Transverse colon (tissue), 4 donors: ENCODE data around the gene CHCHD3. TPM values are rescaled to one million over a fixed set of nuclear protein-coding genes. Genes with fewer than 3 reads are reported as not detected.

Source experiments
- DNase-seq: peaks from one replicate; pipeline ENCODE4 v3.0.0-alpha.2; 2019
- H3K27ac ChIP-seq, 4 donors: fragments of 200-600 bp; sonication (generic); 2 replicates each; pipeline ENCODE4 v1.5.1; 2016 to 2018; ENCODE audit warnings: inconsistent platforms in 4 of 4
- H3K27me3 ChIP-seq: fragments of 200-600 bp; sonication (generic); 2 replicates; pipeline ENCODE4 v1.5.1; 2017; ENCODE audit warnings: inconsistent platforms
- H3K36me3 ChIP-seq, 4 donors: fragments of 200-600 bp; sonication (generic); 2 replicates each; pipeline ENCODE4 v1.5.1; 2017 to 2019; ENCODE audit warnings: inconsistent platforms in 4 of 4
- H3K4me1 ChIP-seq, 4 donors: fragments of 200-600 bp; sonication (generic); 2 replicates each; pipeline ENCODE4 v1.5.1; 2017 to 2020; ENCODE audit warnings: inconsistent platforms in 4 of 4
- H3K4me3 ChIP-seq, 4 donors: fragments of 200-600 bp; sonication (generic); 1 replicate in 1 of 4; 2 replicates in 3 of 4; pipeline versions ENCODE4 v1.5.1 to v1.6.1; 2017 to 2019; ENCODE audit warnings: inconsistent platforms in 4 of 4
- H3K9me3 ChIP-seq, 2 donors: fragments of 200-600 bp; sonication (generic); 2 replicates each; pipeline ENCODE4 v1.5.1; 2017 to 2019; ENCODE audit warnings: inconsistent platforms in 2 of 2
- CTCF ChIP-seq, 5 experiments: fragments of 200-600 bp in 3 of 5; fragments of 450-650 bp in 2 of 5; sonication (generic) in 3 of 5; IDR thresholded peaks; 1 replicate in 2 of 5; 2 replicates in 3 of 5; pipeline ENCODE4 v1.5.1; 2016 to 2017; ENCODE audit warnings: antibody characterized with exemption in 5 of 5, inconsistent platforms in 3 of 5, mild to moderate bottlenecking in 2 of 5, moderate library complexity in 1 of 5
- EP300 ChIP-seq: sonication (generic); formaldehyde crosslinking; IDR thresholded peaks from one replicate; pipeline ENCODE4 v1.6.1; 2017; ENCODE audit warnings: antibody characterized with exemption, low read depth
- POLR2A ChIP-seq: fragments of 450-650 bp; IDR thresholded peaks from one replicate; pipeline ENCODE4 v1.6.1; 2016; ENCODE audit warnings: antibody characterized with exemption, mild to moderate bottlenecking, moderate library complexity
- POLR2AphosphoS5 ChIP-seq, 3 donors: sonication (generic); formaldehyde crosslinking; IDR thresholded peaks; one replicate each; pipeline ENCODE4 v1.6.1; 2016; ENCODE audit warnings: antibody characterized with exemption in 3 of 3
- WGBS, 2 donors: methylation state at CpG; one replicate each; pipeline ENCODE4 v1.1.5; 2018; ENCODE audit warnings: low coverage in 1 of 2; 5-methylcytosine and 5-hydroxymethylcytosine counted together
- in situ Hi-C, 4 donors: fragments of 200-750 bp; cut with MboI; loops; one replicate each; pipeline versions ENCODE4 v1.15.0 to v1.15.1; 2017; ENCODE audit warnings: low sequenced_read_pairs in 3 of 4, low pct_ligation_motif_present in 1 of 4, low pct_unique_long_range_greater_than_20kb in 1 of 4
- intact Hi-C: fragments of 100-400 bp; cut with DNase I; formaldehyde crosslinking; loops from one replicate; pipeline ENCODE4 v1.15.1; 2023; ENCODE audit warnings: low total_unique reads
- total RNA-seq, 4 donors: library from RNA; depleted of rRNA; stranded (reverse); fragments of >200 nt; gene quantifications; one replicate each; pipeline ENCODE4 v1.1.0, GENCODE V29; 2016

CHCHD3 gene
- total RNA-seq, 4 donors from 2014 or later: 49.4 to 78.1 (median 52.9) TPM

GRCh38 chr7:133047321-133047720, 34.6 kb downstream of the CHCHD3 start:
- Histone ChIP-seq H3K36me3 (no peaks in the 10 kb centered on the region), H3K9me3 (no peaks in the 10 kb centered on the region), H3K27ac (no peak overlapping the region), H3K27me3 (no peaks in the 10 kb centered on the region), H3K4me1 (peaks cover 3 to 20% (median 9%) of the 10 kb centered on the region in 4 donors), H3K4me3 (no peak overlapping the region)
- 74 to 81% methylated on average over 2 of the region's 2 CpGs for WGBS, 2 donors
- TF ChIP-seq POLR2A: no peak
- no peak for TF ChIP-seq CTCF (IDR thresholded peaks at IDR 0.05)
- no peak for TF ChIP-seq EP300
- TF ChIP-seq POLR2AphosphoS5 (IDR thresholded peaks at IDR 0.05): no peak
- intact Hi-C loops (no loop called here), in situ Hi-C loops (no loop called here)
- no peak for DNase-seq

GRCh38 chr7:133044722-133045473, 37.0 kb downstream of the CHCHD3 start:
- 92 to 100% methylated on average over 4 to 9 of the region's 9 CpGs for WGBS, 2 donors
- TF ChIP-seq EP300: no peak
- intact Hi-C loops: no loop called here
- H3K4me1 ChIP-seq: peaks cover 0 to 3% (median 0%) of the 10 kb centered on the region in 4 donors
- no peaks in the 10 kb centered on the region for H3K9me3 ChIP-seq
- in situ Hi-C loops: no loop called here
- H3K27me3 ChIP-seq: no peaks in the 10 kb centered on the region
- DNase-seq: no peak
- H3K27ac ChIP-seq: no peak overlapping the region
- H3K4me3 ChIP-seq: no peak overlapping the region
- H3K36me3 ChIP-seq: no peaks in the 10 kb centered on the region

- Histone ChIP-seq H3K9me3 (no peaks in the 10 kb centered on the region), H3K4me1 (no peaks in the 10 kb centered on the region), H3K27ac (no peak overlapping the region), H3K27me3 (no peaks in the 10 kb centered on the region), H3K4me3 (no peak overlapping the region), H3K36me3 (no peaks in the 10 kb centered on the region)
- intact Hi-C loops: no loop called here
- no peak for DNase-seq
- no peak for TF ChIP-seq POLR2AphosphoS5 (IDR thresholded peaks at IDR 0.05)
- no peak for TF ChIP-seq POLR2A
- no peak for TF ChIP-seq CTCF (IDR thresholded peaks at IDR 0.05)
- TF ChIP-seq EP300: no peak
- 91 to 92% methylated on average over 7 of the region's 7 CpGs for WGBS, 2 donors
- in situ Hi-C loops: no loop called here
Observed at GRCh38 chr7:133040674-133041073, 41.2 kb downstream of the CHCHD3 start.

- no peaks in the 10 kb centered on the region for H3K4me1 ChIP-seq
- no peaks in the 10 kb centered on the region for H3K9me3 ChIP-seq
- in situ Hi-C loops: no loop called here
- H3K27ac ChIP-seq: no peak overlapping the region
- H3K27me3 ChIP-seq: no peaks in the 10 kb centered on the region
- 95% methylated on average over 1 of the region's 1 CpG; no CpG with 5 or more reads in 1 of the 2 donors for WGBS, 2 donors
- no peaks in the 10 kb centered on the region for H3K36me3 ChIP-seq
- no peak overlapping the region for H3K4me3 ChIP-seq
- TF ChIP-seq POLR2A: no peak
- TF ChIP-seq CTCF (IDR thresholded peaks at IDR 0.05): no peak
- TF ChIP-seq EP300: no peak
- TF ChIP-seq POLR2AphosphoS5 (IDR thresholded peaks at IDR 0.05): no peak
- intact Hi-C loops: no loop called here
- DNase-seq: no peak
Observed at GRCh38 chr7:133040178-133040577, 41.7 kb downstream of the CHCHD3 start.
